Hepatocyte (in vitro differentiated cells): ENCODE measurements around the gene PHACTR3. TPM values are rescaled to one million over a fixed set of nuclear protein-coding genes. Genes with fewer than 3 reads are reported as not detected.

ENCODE experiments used
- DNase-seq: peaks from one replicate; pipeline ENCODE4 v3.0.0-alpha.2; 2016; ENCODE audit warnings: low spot score
- H2AFZ ChIP-seq: fragments of 200-600 bp; sonication (generic); 2 replicates; pipeline ENCODE4 v1.6.0; 2016; ENCODE audit warnings: antibody characterized with exemption, mild to moderate bottlenecking
- H3K27ac ChIP-seq: fragments of 200-600 bp; sonication (generic); 2 replicates; pipeline ENCODE4 v1.5.1; 2016; ENCODE audit warnings: mild to moderate bottlenecking
- H3K27me3 ChIP-seq: fragments of 200-600 bp; sonication (generic); 2 replicates; pipeline ENCODE4 v1.6.1; 2016
- H3K36me3 ChIP-seq: fragments of 200-600 bp; sonication (generic); replicated peaks from 2 replicates; pipeline ENCODE4 v1.5.1; 2016; ENCODE audit warnings: low read depth; ENCODE audit not compliant: insufficient read depth
- H3K4me1 ChIP-seq: fragments of 200-600 bp; sonication (generic); 2 replicates; pipeline ENCODE4 v1.5.1; 2016; ENCODE audit warnings: mild to moderate bottlenecking, moderate library complexity; ENCODE audit not compliant: insufficient read depth
- H3K4me2 ChIP-seq: fragments of 200-600 bp; sonication (generic); 2 replicates; pipeline ENCODE4 v1.6.0; 2016
- H3K4me3 ChIP-seq: fragments of 200-600 bp; sonication (generic); 2 replicates; pipeline ENCODE4 v1.5.1; 2016; ENCODE audit warnings: mild to moderate bottlenecking
- H3K79me2 ChIP-seq: fragments of 200-600 bp; sonication (generic); 2 replicates; pipeline ENCODE4 v1.6.0; 2017; ENCODE audit warnings: mild to moderate bottlenecking
- H3K9me2 ChIP-seq: fragments of 200-600 bp; sonication (generic); replicated peaks from 2 replicates; pipeline ENCODE4 v1.6.0; 2017; ENCODE audit warnings: mild to moderate bottlenecking; ENCODE audit not compliant: insufficient read depth
- H3K9me3 ChIP-seq: fragments of 200-600 bp; sonication (generic); 2 replicates; pipeline ENCODE4 v1.5.1; 2016; ENCODE audit warnings: low read depth, mild to moderate bottlenecking
- H4K20me1 ChIP-seq: fragments of 200-600 bp; sonication (generic); 2 replicates; pipeline ENCODE4 v1.6.0; 2016; ENCODE audit warnings: mild to moderate bottlenecking; ENCODE audit not compliant: insufficient read depth, poor library complexity, severe bottlenecking
- CTCF ChIP-seq: fragments of 200-600 bp; sonication (generic); IDR thresholded peaks from 2 replicates; pipeline ENCODE4 v1.5.1; 2016; ENCODE audit warnings: antibody characterized with exemption, mild to moderate bottlenecking; ENCODE audit not compliant: poor library complexity
- EZH2 ChIP-seq: fragments of 200-600 bp; sonication (generic); IDR thresholded peaks from 2 replicates; pipeline ENCODE4 v1.6.1; 2016; ENCODE audit warnings: antibody characterized with exemption, mild to moderate bottlenecking, borderline replicate concordance
- EZH2phosphoT487 ChIP-seq: fragments of 200-600 bp; sonication (generic); IDR thresholded peaks from one replicate; pipeline ENCODE4 v1.6.1; 2018; ENCODE audit warnings: antibody characterized with exemption, mild to moderate bottlenecking, low read depth, moderate library complexity; ENCODE audit not compliant: unreplicated experiment, severe bottlenecking
- WGBS: methylation state at CpG from one replicate; pipeline ENCODE4 v1.1.6; 2016; ENCODE audit warnings: low lambda C conversion rate; ENCODE audit errors: missing lambda C conversion rate; 5-methylcytosine and 5-hydroxymethylcytosine counted together
- polyA plus RNA-seq: library from polyadenylated mRNA; unstranded; fragments of >200 nt; fragmentation: Nextera tagmentation; extraction: Ambion mirVana; gene quantifications from 2 replicates; pipeline ENCODE4 v1.2.1, GENCODE V29; 2016
- total RNA-seq: library from RNA; depleted of rRNA; stranded (reverse); fragments of >200 nt; gene quantifications from 2 replicates; pipeline ENCODE4 v1.2.3, GENCODE V29; 2014

The PHACTR3 gene
- total and polyA plus RNA-seq, 2 experiments from 2014 or later = 5.2 to 7.5 TPM

DNA sequence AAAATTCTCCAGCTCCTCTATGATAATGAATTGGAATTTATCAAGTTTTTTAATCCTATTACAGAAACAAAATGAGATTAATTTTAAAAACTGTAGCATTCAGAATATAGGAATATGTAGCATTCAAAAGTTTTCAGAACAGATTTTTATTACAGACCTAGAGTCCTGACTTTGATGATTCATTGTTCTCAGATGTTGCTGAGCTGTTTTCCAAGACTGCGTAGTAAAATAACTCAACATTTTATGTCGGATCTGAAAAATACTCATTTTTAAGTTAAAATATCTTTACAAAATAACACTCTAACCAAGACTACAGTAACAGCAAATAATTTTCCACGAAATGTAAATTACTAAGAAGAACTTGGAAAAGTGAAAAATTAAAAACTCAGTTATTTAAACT, 262.0 kb downstream of the PHACTR3 start:
- Histone ChIP-seq H3K9me2 (no peaks in the 10 kb centered on the region), H3K4me1 (no peaks in the 10 kb centered on the region), H3K4me3 (no peak overlapping the region), H3K27me3 (no peaks in the 10 kb centered on the region), H3K4me2 (no peak overlapping the region), H3K36me3 (no peaks in the 10 kb centered on the region), H3K9me3 (no peaks in the 10 kb centered on the region), H2AFZ (no peak overlapping the region), H4K20me1 (no peaks in the 10 kb centered on the region), H3K27ac (no peak overlapping the region), H3K79me2 (no peaks in the 10 kb centered on the region)
- DNase-seq = no peak
- no peak for TF ChIP-seq CTCF
- no peak for TF ChIP-seq EZH2phosphoT487
- no peak for TF ChIP-seq EZH2
- 60% methylated on average over 3 of the region's 3 CpGs for WGBS

DNA sequence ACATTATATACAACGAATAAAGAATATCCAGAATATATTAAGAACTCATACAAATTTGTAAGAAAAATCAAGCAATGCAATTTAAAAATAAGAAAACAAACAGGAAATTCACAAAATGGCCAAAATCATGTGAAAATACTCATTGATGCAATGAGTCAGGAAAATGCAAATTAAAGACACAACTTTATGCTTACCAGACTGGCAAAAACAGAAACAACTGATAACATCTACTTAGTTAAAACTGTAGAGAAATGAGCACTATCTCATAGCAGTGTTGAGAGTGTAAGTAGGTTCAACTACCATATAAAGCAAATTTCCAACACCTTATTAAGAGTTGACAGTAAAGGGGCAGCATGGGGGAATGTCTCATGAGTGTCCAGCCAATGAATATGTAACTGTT, 266.8 kb downstream of the PHACTR3 start:
- no peak overlapping the region for H3K4me3 ChIP-seq

DNA sequence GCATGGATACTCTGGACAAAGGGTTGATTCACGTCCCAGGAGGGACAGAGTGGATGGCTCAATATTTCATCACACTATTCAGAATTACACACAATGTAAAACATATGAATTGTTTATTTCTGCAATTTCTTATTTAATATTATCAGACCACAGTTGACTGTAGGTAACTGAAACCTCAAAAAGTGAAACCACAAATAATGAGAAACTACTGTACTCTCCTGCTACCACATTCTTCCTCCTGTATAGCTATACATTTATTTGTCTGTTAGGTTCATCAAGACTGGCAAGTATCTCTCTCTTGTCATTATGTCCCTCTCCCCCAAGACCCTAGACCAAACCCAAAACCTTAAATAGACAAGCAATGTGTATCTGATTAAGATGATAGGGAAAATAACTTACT, 269.1 kb downstream of the PHACTR3 start:
- Histone ChIP-seq H3K27me3 (no peaks in the 10 kb centered on the region), H2AFZ (no peak overlapping the region), H3K9me3 (no peaks in the 10 kb centered on the region), H4K20me1 (no peaks in the 10 kb centered on the region), H3K36me3 (no peaks in the 10 kb centered on the region), H3K79me2 (no peaks in the 10 kb centered on the region), H3K9me2 (no peaks in the 10 kb centered on the region), H3K4me3 (no peak overlapping the region), H3K27ac (no peak overlapping the region), H3K4me1 (no peaks in the 10 kb centered on the region), H3K4me2 (no peak overlapping the region)
- DNase-seq = no peak
- 87% methylated on average over 1 of the region's 1 CpG for WGBS
- TF ChIP-seq EZH2phosphoT487 (no peak), EZH2 (no peak), CTCF (no peak)

More for the DNA sequence above, 266.8 kb downstream of the PHACTR3 start:
- Histone ChIP-seq H3K27ac (no peak overlapping the region), H3K4me1 (no peaks in the 10 kb centered on the region), H3K9me2 (no peaks in the 10 kb centered on the region), H3K4me2 (no peak overlapping the region), H3K9me3 (no peaks in the 10 kb centered on the region), H3K27me3 (no peaks in the 10 kb centered on the region), H4K20me1 (no peaks in the 10 kb centered on the region), H3K79me2 (no peaks in the 10 kb centered on the region), H3K36me3 (no peaks in the 10 kb centered on the region), H2AFZ (no peak overlapping the region)
- TF ChIP-seq CTCF = no peak
- TF ChIP-seq EZH2phosphoT487 = no peak
- TF ChIP-seq EZH2 = no peak
- 73% methylated on average over 1 of the region's 1 CpG for WGBS
- DNase-seq = no peak

DNA sequence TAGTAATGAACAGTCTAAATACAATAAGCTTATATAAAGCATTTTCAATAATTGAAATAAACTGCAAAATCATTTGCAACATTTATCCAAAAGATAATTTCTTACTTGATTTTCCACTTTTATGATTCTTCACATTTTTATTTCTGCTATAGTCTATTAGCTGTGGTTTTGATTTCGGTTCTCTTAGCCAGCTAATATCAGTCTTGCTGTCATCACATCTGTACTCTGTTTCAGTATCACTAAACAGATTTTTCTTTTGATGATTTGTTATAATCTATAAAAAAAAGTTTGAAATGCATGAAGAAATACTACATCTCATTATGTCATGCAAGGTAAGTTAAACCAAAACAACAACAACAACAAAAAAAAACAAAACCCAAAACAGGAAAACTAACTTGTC, 275.9 kb downstream of the PHACTR3 start:
- H3K27ac ChIP-seq = no peak overlapping the region
- H3K9me3 ChIP-seq = no peaks in the 10 kb centered on the region
- H3K4me2 ChIP-seq = no peak overlapping the region
- no peaks in the 10 kb centered on the region for H3K27me3 ChIP-seq
- WGBS = 91% methylated on average over 1 of the region's 1 CpG
- TF ChIP-seq EZH2 = no peak
- TF ChIP-seq CTCF = no peak
- TF ChIP-seq EZH2phosphoT487 = no peak
- H3K9me2 ChIP-seq = no peaks in the 10 kb centered on the region
- H4K20me1 ChIP-seq = no peaks in the 10 kb centered on the region
- H3K4me1 ChIP-seq = no peaks in the 10 kb centered on the region
- no peak overlapping the region for H3K4me3 ChIP-seq
- H2AFZ ChIP-seq = no peak overlapping the region
- H3K36me3 ChIP-seq = no peaks in the 10 kb centered on the region
- DNase-seq = no peak
- H3K79me2 ChIP-seq = no peaks in the 10 kb centered on the region
